Right atrium auricular region (tissue), 2 donors: ENCODE results near the gene SNRNP70. TPM values are rescaled to one million over a fixed set of nuclear protein-coding genes. Genes with fewer than 3 reads are reported as not detected.
"Not testable (repeated sequence)": the region's sequence is repeated elsewhere in the genome, so short reads cannot be mapped to it uniquely, and the experiment has no call there.

Experiments
- DNase-seq: peaks from one replicate; pipeline ENCODE4 v3.0.0-alpha.2; 2019; ENCODE audit warnings: low spot score
- H3K27ac ChIP-seq, 2 donors: fragments of 200-600 bp; sonication (generic); 1 replicate in 1 of 2; 2 replicates in 1 of 2; pipeline ENCODE4 v1.5.1; 2016 to 2019
- H3K27me3 ChIP-seq, 2 donors: fragments of 200-600 bp; sonication (generic); one replicate each; pipeline versions ENCODE4 v1.5.1 to v1.6.0; 2017 to 2019
- H3K36me3 ChIP-seq: fragments of 200-600 bp; sonication (generic); one replicate; pipeline ENCODE4 v1.5.1; 2016
- H3K4me1 ChIP-seq, 2 donors: fragments of 200-600 bp; sonication (generic); one replicate each; pipeline versions ENCODE4 v1.5.1 to v1.6.0; 2017 to 2019
- H3K4me3 ChIP-seq, 2 donors: fragments of 200-600 bp; sonication (generic); 1 replicate in 1 of 2; 2 replicates in 1 of 2; pipeline ENCODE4 v1.5.1; 2017 to 2019; ENCODE audit warnings: mild to moderate bottlenecking in 1 of 2, moderate library complexity in 1 of 2
- H3K9me3 ChIP-seq, 2 donors: fragments of 200-600 bp; sonication (generic); one replicate each; pipeline ENCODE4 v1.5.1; 2019
- total RNA-seq, 2 donors: library from RNA; depleted of rRNA; stranded (reverse); fragments of >200 nt; gene quantifications; one replicate each; pipeline ENCODE4 v1.1.0, GENCODE V29; 2016
- TF ChIP-seq, protein P1 (sequence below), 2 donors: fragments of 200-600 bp; sonication (generic); IDR thresholded peaks; one replicate each; pipeline ENCODE4 v1.5.1; 2019; ENCODE audit warnings: antibody characterized with exemption in 2 of 2

Gene SNRNP70
- total RNA-seq, 2 donors from 2014 or later, result 62.7 to 89.4 TPM

DNA sequence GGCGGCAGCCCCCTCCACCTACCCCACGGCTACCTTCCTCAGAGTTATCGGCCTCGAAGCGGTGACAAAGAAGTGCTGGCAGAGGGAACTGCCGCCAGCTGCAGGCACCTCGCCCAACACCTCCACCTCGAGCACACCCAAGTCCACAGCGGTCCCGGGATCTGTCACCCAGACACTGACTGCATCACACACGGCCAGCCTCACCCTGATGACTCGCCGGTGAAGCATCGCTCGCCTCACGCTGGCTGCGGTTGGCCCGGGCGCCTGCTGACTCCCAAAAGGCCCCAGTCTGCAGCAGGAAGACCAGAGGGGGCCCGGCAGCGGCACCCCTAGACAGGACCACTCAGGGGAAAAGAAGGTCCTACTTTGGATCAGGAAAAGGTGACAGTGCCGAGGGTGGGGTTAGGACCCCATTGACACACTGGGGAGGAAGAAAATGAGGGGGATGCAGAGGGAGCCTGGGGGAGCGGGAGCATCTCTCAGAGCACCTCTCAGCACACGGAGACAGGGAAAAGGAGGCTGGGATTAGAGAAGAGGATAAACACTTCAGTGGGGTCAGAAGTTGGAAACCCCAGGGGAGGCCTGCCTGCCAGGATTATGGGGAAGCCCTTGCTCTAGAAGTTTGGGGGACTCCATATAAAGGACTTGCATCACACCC is 34.7 kb upstream of the SNRNP70 start:
- not testable (repeated sequence) for H3K4me3 ChIP-seq, H3K36me3 ChIP-seq, H3K9me3 ChIP-seq, H3K4me1 ChIP-seq, DNase-seq, H3K27me3 ChIP-seq, H3K27ac ChIP-seq

DNA sequence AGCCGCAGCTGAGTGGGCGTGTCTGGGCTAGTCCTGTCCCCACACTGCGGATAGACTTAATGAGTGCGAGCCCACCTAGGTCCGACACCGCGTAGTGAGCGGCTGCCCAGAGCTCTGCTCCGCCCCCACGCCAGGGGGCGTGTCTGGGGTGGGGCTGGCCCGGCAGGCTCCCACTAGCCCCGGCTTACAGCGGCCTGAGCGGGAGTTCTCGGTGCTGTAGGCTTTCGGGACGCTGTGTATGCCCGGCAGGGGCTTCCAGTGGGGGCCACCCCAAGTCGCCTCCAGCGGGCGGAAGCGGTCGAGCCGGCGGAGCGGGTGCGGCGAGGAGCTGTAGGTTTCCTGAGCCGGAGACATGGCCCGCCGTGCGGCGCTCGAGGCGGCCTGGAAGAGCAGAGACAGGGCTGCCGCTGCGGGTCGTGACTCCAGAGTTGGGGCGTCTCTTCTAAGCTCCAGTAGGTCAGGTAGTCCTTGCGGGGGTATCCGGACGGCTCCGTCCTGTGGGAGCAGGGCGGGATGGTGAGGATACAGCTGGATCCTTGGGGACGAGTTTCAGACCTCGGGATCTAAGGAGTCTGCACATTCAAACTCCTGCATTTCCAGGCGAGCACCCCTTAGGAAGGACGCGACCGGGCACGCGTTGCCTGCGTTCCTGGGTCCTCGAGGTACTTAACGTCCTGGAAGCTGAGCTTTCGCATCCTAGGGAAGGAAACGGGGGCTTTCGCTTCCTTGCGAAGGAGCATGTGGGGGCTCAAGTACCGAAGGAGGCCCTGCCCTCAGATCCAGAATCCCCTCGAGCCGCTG is 28.9 kb upstream of the SNRNP70 start:
- H3K4me3 ChIP-seq, result peak overlapping the region; percentile 38 to 51
- H3K9me3 ChIP-seq, result no peaks in the 10 kb centered on the region
- H3K36me3 ChIP-seq, result no peaks in the 10 kb centered on the region
- TF ChIP-seq, protein P1, sequence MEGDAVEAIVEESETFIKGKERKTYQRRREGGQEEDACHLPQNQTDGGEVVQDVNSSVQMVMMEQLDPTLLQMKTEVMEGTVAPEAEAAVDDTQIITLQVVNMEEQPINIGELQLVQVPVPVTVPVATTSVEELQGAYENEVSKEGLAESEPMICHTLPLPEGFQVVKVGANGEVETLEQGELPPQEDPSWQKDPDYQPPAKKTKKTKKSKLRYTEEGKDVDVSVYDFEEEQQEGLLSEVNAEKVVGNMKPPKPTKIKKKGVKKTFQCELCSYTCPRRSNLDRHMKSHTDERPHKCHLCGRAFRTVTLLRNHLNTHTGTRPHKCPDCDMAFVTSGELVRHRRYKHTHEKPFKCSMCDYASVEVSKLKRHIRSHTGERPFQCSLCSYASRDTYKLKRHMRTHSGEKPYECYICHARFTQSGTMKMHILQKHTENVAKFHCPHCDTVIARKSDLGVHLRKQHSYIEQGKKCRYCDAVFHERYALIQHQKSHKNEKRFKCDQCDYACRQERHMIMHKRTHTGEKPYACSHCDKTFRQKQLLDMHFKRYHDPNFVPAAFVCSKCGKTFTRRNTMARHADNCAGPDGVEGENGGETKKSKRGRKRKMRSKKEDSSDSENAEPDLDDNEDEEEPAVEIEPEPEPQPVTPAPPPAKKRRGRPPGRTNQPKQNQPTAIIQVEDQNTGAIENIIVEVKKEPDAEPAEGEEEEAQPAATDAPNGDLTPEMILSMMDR (IDR thresholded peaks at IDR 0.05), result peak; percentile 26 to 68
- H3K27me3 ChIP-seq, result no peaks in the 10 kb centered on the region
- peak overlapping the region in 1 of 2 donors; percentile 35 for H3K27ac ChIP-seq
- no peak for DNase-seq
- peaks cover 0 to 19% of the 10 kb centered on the region in 2 donors for H3K4me1 ChIP-seq

DNA sequence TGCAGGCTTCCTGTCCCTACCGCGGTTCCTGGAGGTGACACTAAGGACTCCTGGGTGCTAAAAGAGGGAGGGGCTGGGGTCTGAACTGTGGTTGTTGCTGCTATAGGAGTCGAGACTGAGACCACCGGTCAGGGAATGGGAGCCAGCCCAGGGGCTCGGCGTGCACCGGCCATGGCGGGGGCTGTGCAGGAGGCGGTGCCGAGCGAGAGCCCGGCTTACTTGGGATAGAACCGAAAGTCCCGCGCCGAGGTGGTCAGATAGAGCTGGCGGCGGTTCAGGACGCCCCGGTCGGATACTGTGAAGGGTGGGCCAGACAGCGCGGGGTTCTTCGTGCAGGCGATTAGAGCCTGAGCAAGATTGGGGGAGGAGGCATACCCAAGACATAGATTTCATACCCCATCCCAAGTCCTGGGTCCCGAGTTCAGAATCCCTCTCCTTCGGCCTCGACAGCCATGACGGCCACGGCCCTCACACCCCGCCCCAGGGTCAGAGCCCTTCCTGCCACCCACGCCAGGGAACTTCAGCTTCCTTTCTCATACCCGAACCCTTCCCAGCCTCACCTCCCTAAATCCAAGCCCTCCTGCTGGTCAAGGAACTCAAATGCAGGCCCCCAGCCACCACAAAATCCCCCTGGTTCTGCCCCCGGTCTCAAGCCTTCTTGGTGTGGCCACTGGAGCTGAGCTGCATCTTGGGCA is 28.2 kb upstream of the SNRNP70 start:
- H3K27ac ChIP-seq, result peak overlapping the region in 1 of 2 donors; percentile 35
- not testable (repeated sequence) for H3K27me3 ChIP-seq, H3K9me3 ChIP-seq, H3K36me3 ChIP-seq, DNase-seq
- H3K4me3 ChIP-seq, result peak overlapping the region; percentile 38 to 51
- H3K4me1 ChIP-seq, result peaks cover 0 to 19% of the 10 kb centered on the region in 2 donors

DNA sequence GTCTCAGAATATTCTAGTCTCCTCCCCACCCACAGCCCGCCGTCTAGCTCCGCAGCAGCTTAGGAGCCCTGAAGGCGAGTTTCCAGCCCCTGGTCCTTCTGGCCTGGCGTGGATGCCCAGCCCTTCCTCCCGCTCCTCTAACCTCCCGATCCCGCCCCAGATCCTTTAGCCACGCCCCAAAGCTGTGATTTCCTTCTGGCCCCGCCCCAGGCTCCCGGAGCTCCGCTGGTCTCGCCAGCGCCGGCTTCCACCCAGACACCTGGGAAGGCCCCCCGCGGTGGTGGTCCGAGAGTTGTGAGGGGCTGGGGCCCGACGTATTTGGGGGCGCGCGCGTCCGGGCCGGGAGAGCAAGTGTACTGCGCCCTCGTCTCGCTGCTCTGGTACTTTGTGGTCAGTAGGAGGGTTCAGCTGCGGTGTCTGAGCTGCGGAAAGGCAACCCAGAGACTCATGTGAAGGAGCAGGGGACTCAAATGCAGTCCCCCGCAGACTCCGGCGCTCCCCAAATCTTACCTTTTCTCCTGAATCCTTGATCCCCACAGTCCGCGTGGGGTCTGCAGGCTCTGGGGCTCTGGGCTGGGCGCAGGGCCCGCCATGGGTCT is 27.5 kb upstream of the SNRNP70 start, which contains the start of gene CGB7:
Gene CGB7 (minus strand): TSS at position 114 of the 599 bp plus-strand sequence. CDS start 2,374 bp downstream, outside the sequence.
- no peaks in the 10 kb centered on the region for H3K36me3 ChIP-seq
- TF ChIP-seq, protein P1 (IDR thresholded peaks at IDR 0.05), result no peak

DNA sequence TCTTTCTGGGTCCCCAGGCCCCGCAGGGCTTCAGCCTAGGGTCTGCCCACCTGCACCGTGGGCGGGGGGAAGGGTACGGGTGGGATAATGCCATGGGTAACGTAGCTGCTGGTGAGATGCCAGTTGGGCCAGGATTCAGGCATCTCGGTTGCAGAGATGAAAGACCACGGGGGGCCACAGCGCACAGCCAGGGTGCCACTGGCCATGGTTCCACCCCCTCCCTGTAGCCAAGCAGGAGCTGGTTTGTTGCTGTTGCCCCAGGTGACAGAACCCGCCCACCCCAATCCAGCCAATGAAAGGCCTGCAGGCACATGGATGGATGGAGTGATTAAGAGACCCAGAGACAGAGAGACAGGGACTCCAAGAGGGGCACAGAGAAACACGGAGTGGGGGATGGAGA is 26.7 kb upstream of the SNRNP70 start:
- Histone ChIP-seq H3K27me3 (no peaks in the 10 kb centered on the region), H3K27ac (no peak overlapping the region), H3K36me3 (no peaks in the 10 kb centered on the region), H3K9me3 (no peaks in the 10 kb centered on the region), H3K4me3 (no peak overlapping the region), H3K4me1 (peaks cover 0 to 19% of the 10 kb centered on the region in 2 donors)
- DNase-seq, result no peak
- TF ChIP-seq, protein P1 (IDR thresholded peaks at IDR 0.05), result no peak

More for the DNA sequence above, 27.5 kb upstream of the SNRNP70 start, which contains the start of gene CGB7:
- H3K27ac ChIP-seq, result peak within 1 kb of the TSS in 1 of 2 donors; percentile 35
- peak; percentile 63 for DNase-seq
- no peaks in the 10 kb centered on the region for H3K9me3 ChIP-seq
- H3K4me1 ChIP-seq, result peaks cover 0 to 19% of the 10 kb centered on the region in 2 donors
- no peaks in the 10 kb centered on the region for H3K27me3 ChIP-seq
- H3K4me3 ChIP-seq, result peak within 1 kb of the TSS; percentile 38 to 51

DNA sequence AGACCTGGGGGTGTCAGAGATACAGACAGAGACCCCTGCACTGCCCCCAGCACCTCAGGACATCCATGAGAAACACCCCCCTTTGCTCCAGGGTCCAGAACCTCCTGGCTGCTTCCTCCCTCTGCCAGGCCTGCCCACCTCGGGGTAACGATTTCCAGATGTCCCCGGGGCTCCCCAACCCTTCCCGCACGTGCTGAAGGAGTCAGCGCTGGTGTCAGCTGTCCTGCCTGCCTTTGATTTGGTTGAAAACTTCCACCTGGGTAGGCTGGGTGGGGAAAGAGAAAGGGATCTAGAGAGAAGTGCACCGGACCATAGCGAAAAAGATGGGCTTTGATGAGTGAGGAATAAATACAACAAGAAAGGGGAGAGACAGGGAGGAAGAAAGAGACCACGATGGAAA is 26.2 kb upstream of the SNRNP70 start:
- H3K27me3 ChIP-seq, result no peaks in the 10 kb centered on the region
- TF ChIP-seq, protein P1 (IDR thresholded peaks at IDR 0.05), result no peak
- H3K4me1 ChIP-seq, result peaks cover 0 to 19% of the 10 kb centered on the region in 2 donors

More for the DNA sequence above, 26.2 kb upstream of the SNRNP70 start:
- Histone ChIP-seq H3K4me3 (no peak overlapping the region), H3K27ac (no peak overlapping the region), H3K9me3 (no peaks in the 10 kb centered on the region), H3K36me3 (no peaks in the 10 kb centered on the region)
- no peak for DNase-seq
